Ectodermal cell (in vitro differentiated cells): ENCODE results near the gene NRIP3.
"Not testable (repeated sequence)": the region's sequence is repeated elsewhere in the genome, so short reads cannot be mapped to it uniquely, and the experiment has no call there.

Experiments
- H3K27ac ChIP-seq: 2 replicates; pipeline ENCODE4 v1.7.0; 2013; ENCODE audit warnings: mild to moderate bottlenecking, low read depth, low read length; ENCODE audit not compliant: insufficient read depth, poor library complexity, severe bottlenecking
- H3K27me3 ChIP-seq: 2 replicates; pipeline ENCODE4 v1.7.0; 2013; ENCODE audit warnings: mild to moderate bottlenecking, low read length; ENCODE audit not compliant: insufficient read depth, control insufficient read depth, poor library complexity, severe bottlenecking
- H3K36me3 ChIP-seq: one replicate; pipeline ENCODE4 v1.7.0; 2013; ENCODE audit warnings: low read length; ENCODE audit not compliant: control insufficient read depth, insufficient read depth
- H3K4me1 ChIP-seq: one replicate; pipeline ENCODE4 v1.7.0; 2013; ENCODE audit warnings: low read length; ENCODE audit not compliant: control insufficient read depth, insufficient read depth
- H3K4me3 ChIP-seq: 2 replicates; pipeline ENCODE4 v1.7.0; 2013; ENCODE audit warnings: low read depth, low read length, control low read depth; ENCODE audit not compliant: insufficient read depth
- H3K9me3 ChIP-seq: 2 replicates; pipeline ENCODE4 v1.7.0; 2013; ENCODE audit warnings: mild to moderate bottlenecking, low read length, moderate library complexity; ENCODE audit not compliant: control insufficient read depth
- WGBS, 2 experiments: methylation state at CpG; one replicate each; pipeline ENCODE4 v1.1.7; 2013; ENCODE audit warnings: missing lambda C conversion rate in 2 of 2; 5-methylcytosine and 5-hydroxymethylcytosine counted together

NRIP3 gene

DNA sequence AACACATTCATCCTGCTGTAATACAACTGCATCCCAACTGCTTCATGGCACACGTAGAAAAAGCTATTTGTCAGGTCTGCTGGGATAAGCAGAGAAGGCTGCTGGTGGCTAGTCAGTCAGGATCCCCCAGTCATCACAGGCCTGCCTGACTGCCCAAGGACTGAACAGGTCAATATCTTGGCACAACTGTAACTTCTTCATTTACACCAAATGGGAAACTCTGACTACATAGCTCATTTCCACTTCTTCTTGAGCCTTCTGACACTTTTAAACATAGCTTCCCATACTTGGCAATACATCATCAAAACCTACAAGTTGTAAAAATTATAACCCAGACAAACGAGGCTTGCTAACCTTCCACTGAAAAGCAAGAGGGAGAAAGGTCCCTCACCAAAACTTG, 42.4 kb downstream of the NRIP3 start:
- no peak overlapping the region for H3K4me3 ChIP-seq
- H3K9me3 ChIP-seq, result no peaks in the 10 kb centered on the region
- no peaks in the 10 kb centered on the region for H3K36me3 ChIP-seq
- H3K27me3 ChIP-seq, result no peaks in the 10 kb centered on the region
- no peak overlapping the region for H3K27ac ChIP-seq
- H3K4me1 ChIP-seq, result peaks cover 4% of the 10 kb centered on the region
- 91 to 94% methylated on average over 2 of the region's 2 CpGs for WGBS, 2 experiments

- no peak overlapping the region for H3K27ac ChIP-seq
- 32 to 35% methylated on average over 2 of the region's 2 CpGs for WGBS, 2 experiments
- H3K4me3 ChIP-seq, result no peak overlapping the region
- H3K27me3 ChIP-seq, result no peaks in the 10 kb centered on the region
- no peaks in the 10 kb centered on the region for H3K36me3 ChIP-seq
- H3K4me1 ChIP-seq, result peaks cover 4% of the 10 kb centered on the region
- no peaks in the 10 kb centered on the region for H3K9me3 ChIP-seq
Measured at GRCh38 chr11:8959546-8960166, 44.1 kb downstream of the NRIP3 start.

DNA sequence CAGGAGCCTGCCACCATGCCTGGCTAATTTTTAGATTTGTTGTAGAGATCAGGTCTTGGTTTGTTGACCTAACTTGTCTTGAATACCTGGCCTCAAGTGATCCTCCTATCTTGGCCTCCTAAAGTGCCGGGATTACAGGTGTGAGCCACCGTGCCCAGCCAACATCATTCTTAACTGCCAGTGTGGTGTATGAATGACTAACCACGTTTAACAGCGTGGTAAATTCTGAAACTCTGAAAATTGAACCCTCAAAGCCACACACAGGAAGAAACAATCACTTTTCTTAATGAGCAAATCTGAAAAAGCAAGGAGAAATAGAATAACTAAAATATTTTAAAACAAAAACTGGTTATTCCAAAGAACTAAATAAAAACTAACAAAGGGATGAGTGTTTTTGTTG, 46.9 kb downstream of the NRIP3 start:
- Histone ChIP-seq H3K9me3 (no peaks in the 10 kb centered on the region), H3K27me3 (no peaks in the 10 kb centered on the region), H3K36me3 (no peaks in the 10 kb centered on the region), H3K4me1 (no peaks in the 10 kb centered on the region), H3K27ac (no peak overlapping the region), H3K4me3 (no peak overlapping the region)
- 93 to 97% methylated on average over 4 of the region's 4 CpGs for WGBS, 2 experiments

DNA sequence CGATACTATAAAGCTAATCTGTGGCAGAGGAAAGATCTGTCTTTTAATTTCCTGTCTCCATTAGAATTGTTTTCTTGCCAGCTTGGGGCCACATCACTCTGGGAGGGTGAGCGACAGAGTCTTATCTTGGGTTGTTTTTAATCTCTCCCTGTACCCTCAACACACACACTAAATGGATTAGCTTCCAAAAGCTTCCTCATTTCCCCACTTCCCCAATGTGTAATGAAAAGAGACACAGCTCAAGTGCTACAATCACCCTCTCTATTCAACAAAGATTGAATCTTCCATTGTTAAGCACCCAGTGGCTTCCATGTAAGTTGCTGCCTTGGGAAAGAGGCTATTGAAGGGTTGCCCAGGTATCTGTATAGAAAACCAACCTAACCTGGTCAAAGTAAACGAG, 54.9 kb downstream of the NRIP3 start:
- Histone ChIP-seq H3K36me3 (no peaks in the 10 kb centered on the region), H3K4me3 (no peak overlapping the region), H3K27me3 (no peaks in the 10 kb centered on the region), H3K27ac (no peak overlapping the region), H3K4me1 (no peaks in the 10 kb centered on the region), H3K9me3 (no peaks in the 10 kb centered on the region)
- 93 to 95% methylated on average over 3 of the region's 3 CpGs for WGBS, 2 experiments

DNA sequence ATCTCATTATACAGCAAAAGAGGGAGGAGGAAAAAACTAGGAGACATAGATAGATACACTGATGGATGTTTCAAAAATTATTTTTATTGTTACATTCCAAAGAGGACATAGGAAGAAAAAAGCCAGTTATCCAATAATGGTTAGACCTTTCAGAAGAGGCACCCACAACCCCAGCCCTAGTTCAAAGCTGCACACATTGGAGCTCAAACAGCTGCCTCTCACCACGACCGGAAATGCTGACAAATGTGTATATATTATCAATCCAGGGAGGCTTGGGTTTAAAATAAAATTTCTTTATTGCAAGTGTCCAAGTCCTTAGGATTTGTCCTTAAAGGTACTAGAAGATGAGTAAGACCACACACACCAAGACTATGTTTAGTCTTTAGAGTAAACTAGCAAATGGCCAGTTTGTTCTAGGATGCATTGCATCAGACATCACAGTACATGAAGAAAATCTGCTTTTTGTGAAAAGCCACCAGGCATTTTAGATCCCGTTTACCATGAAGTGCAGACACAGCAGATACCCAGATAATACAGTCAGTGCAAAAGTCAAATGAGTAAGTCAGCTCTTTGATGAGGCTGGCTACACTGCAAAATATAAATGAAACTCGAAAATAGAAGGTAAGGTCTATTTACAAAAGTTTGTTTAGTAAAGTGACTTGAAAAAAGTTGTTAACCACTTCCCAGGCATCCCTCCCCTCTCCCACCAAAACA, 56.4 kb downstream of the NRIP3 start:
- H3K27ac ChIP-seq, result no peak overlapping the region

GRCh38 chr11:8942518-8943066, 61.2 kb downstream of the NRIP3 start, which contains the start of gene ASCL3:
Gene ASCL3 (minus strand): TSS chr11:8943016. CDS start chr11:8938161, 4,855 bp downstream.
- 76 to 94% methylated on average over 3 to 5 of the region's 5 CpGs for WGBS, 2 experiments
- H3K9me3 ChIP-seq, result no peaks in the 10 kb centered on the region

More for the DNA sequence above, 56.4 kb downstream of the NRIP3 start:
- Histone ChIP-seq H3K36me3 (no peaks in the 10 kb centered on the region), H3K4me3 (no peak overlapping the region), H3K27me3 (no peaks in the 10 kb centered on the region), H3K4me1 (no peaks in the 10 kb centered on the region), H3K9me3 (no peaks in the 10 kb centered on the region)
- 97 to 99% methylated on average over 4 of the region's 4 CpGs for WGBS, 2 experiments

DNA sequence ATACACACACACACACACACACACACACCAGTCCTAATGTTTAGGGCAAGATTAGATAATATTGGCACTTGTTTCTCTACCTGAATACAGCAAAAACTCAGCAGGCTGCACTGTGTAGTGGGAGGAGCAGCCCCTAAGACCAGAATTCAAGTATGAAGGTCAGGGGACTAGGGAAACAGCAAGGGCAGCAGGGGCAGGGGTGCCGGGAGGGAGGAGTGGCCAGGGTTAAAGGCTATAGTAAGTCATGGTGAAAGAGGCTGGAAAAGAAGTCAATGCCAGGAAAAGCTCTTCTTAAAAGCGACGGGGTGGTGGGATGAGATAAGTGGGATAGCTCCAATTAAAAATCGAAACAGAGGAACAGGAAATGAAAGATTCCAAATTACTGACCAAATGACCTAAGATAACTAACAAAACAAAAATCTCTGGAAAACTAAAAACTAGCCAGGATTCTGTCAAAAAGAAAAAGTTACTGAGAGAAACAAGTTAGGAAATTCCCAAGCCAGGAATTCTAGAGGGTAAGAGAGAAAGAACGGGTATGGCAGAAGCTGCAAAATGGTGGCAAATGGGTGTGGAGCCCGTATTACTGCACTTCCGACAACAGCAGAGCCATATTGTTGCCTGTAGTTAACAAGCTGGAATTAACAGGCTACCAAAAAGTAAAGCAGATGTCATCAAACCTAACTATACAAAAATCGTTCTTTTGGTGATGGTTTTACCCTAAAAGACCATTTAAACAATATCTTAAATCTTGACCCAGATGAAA, 62.3 kb downstream of the NRIP3 start:
- no peak overlapping the region for H3K4me3 ChIP-seq
- H3K27ac ChIP-seq, result no peak overlapping the region
- no peaks in the 10 kb centered on the region for H3K27me3 ChIP-seq
- H3K4me1 ChIP-seq, result no peaks in the 10 kb centered on the region
- H3K36me3 ChIP-seq, result no peaks in the 10 kb centered on the region
- WGBS, 2 experiments, result 87 to 89% methylated on average over 8 of the region's 8 CpGs
- no peaks in the 10 kb centered on the region for H3K9me3 ChIP-seq

More at GRCh38 chr11:8942518-8943066, 61.2 kb downstream of the NRIP3 start, which contains the start of gene ASCL3:
- H3K4me1 ChIP-seq, result no peaks in the 10 kb centered on the region
- no peaks in the 10 kb centered on the region for H3K36me3 ChIP-seq
- H3K27ac ChIP-seq, result no peak within 1 kb of the TSS
- H3K27me3 ChIP-seq, result no peaks in the 10 kb centered on the region
- H3K4me3 ChIP-seq, result no peak within 1 kb of the TSS

- Histone ChIP-seq H3K4me3 (no peak overlapping the region), H3K27me3 (no peaks in the 10 kb centered on the region), H3K9me3 (no peaks in the 10 kb centered on the region)
Measured at GRCh38 chr11:8937659-8938058, 66.1 kb downstream of the NRIP3 start.

DNA sequence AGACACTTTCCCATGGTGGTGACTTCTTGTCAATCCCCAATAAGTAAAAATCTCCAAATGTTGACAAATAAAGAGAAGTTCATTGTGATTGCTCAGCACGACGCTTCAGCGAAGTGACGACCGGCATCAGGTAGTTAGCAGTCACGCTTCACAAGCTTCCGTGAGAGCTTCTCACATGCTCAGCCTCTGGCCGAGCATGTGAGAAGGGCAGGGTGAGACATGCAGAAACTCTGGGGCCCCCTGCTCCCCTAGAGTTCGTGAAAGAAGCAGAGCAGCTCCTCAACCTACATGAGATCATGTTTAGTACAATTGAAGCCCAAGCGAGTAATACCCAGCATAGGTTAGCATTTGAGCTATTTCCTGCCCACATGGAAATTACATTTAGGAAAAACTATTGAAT, 66.6 kb downstream of the NRIP3 start:
- H3K4me3 ChIP-seq, result no peak overlapping the region
- whole genome bisulfite sequencing, 2 experiments, result 92 to 93% methylated on average over 10 of the region's 10 CpGs
- no peak overlapping the region for H3K27ac ChIP-seq
- no peaks in the 10 kb centered on the region for H3K36me3 ChIP-seq
- no peaks in the 10 kb centered on the region for H3K27me3 ChIP-seq
- no peaks in the 10 kb centered on the region for H3K9me3 ChIP-seq
- peaks cover 15% of the 10 kb centered on the region for H3K4me1 ChIP-seq

More at GRCh38 chr11:8937659-8938058, 66.1 kb downstream of the NRIP3 start:
- H3K36me3 ChIP-seq, result no peaks in the 10 kb centered on the region
- peaks cover 12% of the 10 kb centered on the region for H3K4me1 ChIP-seq
- no peak overlapping the region for H3K27ac ChIP-seq
- WGBS, 2 experiments, result 86 to 88% methylated on average over 14 of the region's 14 CpGs

DNA sequence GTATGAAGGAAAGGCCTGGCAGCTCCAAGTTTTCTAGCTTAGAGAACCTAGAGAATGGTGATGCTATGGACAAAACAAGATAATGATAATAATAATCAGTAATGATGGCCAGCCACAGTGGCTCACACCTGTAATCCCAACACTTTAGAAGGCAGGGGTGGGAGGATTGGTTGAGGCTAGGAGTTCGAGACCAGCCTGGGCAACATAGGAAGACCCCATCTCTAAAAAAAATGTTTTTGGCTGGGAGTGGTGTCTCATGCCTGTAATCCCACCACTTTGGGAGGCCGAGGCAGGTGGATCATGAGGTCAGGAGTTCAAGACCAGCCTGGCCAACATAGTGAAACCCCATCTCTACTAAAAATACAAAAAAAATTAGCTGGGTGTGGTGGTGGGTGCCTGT, 68.0 kb downstream of the NRIP3 start:
- H3K36me3 ChIP-seq, H3K9me3 ChIP-seq, H3K4me3 ChIP-seq, H3K27me3 ChIP-seq, H3K27ac ChIP-seq: not testable (repeated sequence)
- 93 to 100% methylated on average over 2 of the region's 2 CpGs for WGBS, 2 experiments
- peaks cover 15% of the 10 kb centered on the region for H3K4me1 ChIP-seq
